Islet precursor cell (in vitro differentiated cells): Measurements from ENCODE around the gene CCN5.

ENCODE experiments used
- DNase-seq: peaks from one replicate; pipeline ENCODE4 v3.0.0-alpha.2; 2018

CCN5 gene

DNA sequence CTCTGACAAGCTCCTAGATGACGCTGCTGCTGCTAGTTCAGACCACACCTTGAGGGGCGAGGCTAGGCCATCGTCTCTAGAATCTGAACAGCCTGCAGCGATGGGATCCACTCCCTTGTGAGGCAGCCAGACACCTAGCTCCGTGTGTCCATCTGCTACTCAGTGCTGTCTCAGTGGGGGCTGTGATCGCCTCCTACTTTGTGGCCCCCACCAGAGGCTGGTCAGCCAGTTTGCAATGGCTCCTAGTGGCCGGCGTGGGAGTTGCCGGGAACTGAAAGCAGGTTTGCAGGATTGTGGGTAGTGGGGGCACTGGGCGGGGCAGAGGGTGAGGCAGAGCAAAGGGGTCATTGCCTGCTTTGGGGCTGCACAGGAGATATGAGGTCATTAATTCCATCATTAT, 2.8 kb downstream of the CCN5 start:
- DNase-seq: no peak

DNA sequence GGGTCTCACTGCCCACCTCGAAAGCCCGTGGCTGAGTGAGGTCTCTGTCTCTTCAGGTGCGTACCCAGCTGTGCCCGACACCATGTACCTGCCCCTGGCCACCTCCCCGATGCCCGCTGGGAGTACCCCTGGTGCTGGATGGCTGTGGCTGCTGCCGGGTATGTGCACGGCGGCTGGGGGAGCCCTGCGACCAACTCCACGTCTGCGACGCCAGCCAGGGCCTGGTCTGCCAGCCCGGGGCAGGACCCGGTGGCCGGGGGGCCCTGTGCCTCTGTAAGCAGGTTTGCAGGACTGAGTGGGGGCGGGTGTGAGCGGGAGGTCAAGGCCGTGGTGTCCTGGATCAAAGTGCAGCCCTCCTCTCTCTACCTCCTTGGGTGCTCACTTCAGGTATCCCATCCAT, 4.7 kb downstream of the CCN5 start:
- DNase-seq: no peak

DNA sequence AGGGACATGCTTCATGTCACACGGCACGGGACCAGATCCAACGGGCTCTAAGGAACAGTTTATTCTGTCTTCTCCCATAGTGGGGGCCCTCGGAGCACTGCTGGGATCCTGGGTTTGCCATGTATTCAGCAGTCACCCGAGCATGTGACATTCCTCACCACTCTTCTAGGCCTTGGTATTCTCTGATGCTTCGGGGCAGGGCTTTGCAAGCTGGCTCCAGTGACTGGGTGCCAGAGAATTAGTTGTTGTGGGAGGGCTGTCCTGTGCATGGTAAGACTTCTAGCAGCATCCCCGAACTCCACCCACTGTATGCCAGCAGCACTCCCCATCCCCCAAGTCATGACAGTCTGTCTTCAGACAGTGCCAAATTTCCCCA, 5.4 kb downstream of the CCN5 start:
- peak; percentile 82 for DNase-seq

DNA sequence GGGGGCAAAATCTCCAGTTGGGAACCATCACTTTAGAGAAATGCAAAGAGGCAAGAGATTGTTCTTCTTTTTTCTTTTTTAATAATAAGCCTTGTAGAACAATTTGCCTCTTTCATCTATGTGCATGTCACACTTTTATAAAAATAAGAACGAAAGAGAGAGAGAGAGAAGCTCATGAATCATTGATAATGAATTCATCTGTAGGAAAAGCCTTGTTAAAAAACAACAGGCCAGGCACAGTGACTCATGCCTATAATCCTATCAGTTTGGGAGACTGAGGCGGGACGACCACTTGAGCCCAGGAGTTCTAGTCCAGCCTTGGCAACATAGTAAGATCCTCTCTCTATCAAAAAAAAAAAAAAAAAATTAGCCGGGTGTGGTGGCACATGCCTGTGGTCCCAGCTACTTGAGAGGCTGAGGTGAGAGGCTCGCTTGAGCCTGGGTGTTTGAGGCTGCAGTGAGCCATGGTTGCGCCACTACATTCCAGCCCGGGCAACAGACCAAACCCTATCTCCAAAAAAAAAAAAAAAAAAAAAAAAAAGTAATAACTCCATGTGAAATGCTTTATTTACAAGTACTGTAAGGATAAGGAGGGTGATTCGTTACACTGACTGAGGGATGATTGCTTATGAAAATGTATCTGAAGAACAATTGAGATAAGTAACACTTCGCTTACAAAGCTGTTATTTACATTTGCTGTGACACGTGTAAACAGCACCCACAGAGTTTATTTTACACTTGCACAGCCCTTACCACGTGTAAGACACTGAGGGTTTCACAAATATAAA, 6.0 kb downstream of the CCN5 start:
- no peak for DNase-seq

DNA sequence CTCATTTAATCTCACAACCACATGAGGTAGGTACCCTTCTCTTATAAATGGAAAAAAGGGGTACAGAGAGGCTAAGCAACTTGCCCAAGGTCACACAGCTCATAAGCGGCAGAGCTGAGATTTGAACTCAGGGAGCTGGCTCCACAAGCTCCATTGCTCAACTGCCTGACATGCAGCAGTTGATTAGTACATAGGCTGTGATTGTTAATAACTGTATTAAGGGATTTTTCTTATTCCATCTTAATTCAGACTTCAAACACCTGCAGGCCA, 6.6 kb downstream of the CCN5 start:
- DNase-seq: no peak

DNA sequence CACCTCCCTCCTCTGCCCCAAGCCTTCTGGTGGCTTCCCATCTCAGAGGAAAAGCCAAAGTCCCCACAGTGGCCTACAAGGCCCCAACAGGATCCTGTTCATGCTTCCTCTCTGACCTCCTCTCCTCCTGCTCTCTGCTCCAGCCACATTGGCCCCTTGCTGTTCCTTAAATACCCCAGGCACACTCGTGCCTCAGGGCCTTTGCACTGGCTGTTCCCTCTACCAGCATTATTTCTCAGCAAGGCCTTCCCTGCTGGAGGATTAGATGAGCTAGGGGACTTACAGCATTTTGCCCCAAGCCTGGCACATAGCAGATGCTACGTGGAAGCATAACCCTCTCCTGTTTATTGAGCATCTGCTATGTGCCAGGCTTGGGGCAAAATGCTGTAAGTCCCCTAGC, 7.8 kb downstream of the CCN5 start:
- DNase-seq: no peak

DNA sequence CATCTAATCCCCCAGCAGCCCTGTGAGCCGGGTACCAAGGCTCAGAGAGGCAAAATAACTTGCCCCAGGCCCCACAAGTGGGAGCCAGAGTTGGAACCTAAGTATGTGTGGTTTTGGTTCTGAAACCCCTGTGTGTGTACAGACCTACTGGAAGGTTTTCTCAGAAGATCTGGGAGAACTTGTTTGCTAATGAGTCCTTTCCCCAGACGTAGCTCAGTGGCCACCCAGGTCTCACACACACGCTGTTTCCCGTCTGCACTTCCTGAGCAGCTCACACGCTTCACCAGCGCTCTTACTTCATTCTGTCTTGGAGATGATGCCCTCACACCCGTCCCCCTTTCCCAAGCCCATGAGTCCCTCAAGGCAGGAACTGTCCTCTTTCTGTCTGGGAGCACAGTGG, 8.2 kb downstream of the CCN5 start:
- DNase-seq: peak; percentile 69

DNA sequence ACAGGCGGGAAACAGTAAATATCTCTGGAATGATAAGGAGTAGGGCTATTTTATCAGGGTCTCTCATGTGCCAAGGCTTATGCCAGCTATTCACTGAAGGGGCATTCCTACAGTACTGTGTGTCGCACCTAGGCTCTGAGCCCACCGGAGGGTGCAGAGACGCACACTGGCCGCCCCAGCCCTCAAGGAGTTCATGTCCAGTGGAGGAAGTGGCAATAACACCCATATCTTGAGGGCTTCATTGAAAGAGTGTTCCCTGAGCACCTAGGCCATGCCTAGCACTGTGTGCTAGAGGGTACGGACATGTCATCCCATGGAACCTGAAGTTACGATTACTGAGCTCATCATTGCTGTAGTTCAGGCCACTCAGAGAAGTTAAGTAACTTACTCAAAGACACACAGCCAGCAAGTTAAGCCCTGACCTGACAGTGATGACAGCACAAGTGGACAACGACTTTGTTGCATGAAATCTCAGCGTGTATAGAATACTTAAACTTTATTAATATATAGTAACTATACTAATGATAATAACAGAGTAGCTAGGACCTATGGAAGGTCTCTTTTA, 8.7 kb downstream of the CCN5 start:
- DNase-seq: no peak

DNA sequence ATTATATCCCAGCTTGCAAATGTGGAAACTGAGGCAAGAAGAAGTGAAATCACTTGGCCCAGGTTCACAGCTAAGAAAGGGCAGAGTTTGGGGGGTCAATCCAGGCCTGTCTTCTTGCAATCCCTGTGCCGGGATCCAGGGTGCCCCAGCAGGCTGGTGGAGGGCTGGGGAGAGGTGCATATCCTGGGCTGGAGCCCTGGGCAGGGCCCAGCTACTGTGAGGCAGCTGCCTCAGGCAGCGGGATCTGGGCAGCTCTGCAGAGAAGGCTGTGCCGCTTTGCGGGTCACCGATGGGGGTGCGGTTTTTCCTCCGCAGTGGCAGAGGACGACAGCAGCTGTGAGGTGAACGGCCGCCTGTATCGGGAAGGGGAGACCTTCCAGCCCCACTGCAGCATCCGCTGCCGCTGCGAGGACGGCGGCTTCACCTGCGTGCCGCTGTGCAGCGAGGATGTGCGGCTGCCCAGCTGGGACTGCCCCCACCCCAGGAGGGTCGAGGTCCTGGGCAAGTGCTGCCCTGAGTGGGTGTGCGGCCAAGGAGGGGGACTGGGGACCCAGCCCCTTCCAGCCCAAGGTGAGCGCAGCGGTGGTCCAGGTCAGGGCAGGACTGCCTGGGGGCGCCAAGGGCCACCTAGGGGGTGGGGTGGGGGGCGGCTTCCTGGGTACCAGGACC, 9.4 kb downstream of the CCN5 start:
- no peak for DNase-seq

DNA sequence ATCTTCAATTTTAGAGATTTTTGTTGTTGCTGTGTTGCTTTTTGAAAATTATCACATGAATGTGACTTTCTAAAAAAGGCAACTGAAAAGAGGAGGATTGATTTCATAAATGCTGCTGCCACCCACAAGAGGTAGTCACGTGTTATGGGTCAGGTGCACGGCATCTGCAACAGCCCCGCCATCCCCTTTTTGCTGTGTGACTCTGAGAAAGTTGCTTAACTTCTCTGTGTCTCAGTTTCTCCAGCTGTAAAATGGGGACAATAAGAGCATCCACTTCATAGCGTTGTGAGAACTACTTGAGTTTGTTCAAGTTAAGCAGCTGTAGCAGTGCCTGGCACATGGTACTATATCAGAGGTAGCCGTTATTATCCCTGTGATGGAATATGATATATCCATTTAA, 10.7 kb downstream of the CCN5 start:
- DNase-seq: no peak

DNA sequence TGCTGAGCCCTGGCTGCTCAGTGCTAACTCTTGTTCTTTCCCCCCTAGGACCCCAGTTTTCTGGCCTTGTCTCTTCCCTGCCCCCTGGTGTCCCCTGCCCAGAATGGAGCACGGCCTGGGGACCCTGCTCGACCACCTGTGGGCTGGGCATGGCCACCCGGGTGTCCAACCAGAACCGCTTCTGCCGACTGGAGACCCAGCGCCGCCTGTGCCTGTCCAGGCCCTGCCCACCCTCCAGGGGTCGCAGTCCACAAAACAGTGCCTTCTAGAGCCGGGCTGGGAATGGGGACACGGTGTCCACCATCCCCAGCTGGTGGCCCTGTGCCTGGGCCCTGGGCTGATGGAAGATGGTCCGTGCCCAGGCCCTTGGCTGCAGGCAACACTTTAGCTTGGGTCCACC, 11.9 kb downstream of the CCN5 start:
- DNase-seq: no peak

DNA sequence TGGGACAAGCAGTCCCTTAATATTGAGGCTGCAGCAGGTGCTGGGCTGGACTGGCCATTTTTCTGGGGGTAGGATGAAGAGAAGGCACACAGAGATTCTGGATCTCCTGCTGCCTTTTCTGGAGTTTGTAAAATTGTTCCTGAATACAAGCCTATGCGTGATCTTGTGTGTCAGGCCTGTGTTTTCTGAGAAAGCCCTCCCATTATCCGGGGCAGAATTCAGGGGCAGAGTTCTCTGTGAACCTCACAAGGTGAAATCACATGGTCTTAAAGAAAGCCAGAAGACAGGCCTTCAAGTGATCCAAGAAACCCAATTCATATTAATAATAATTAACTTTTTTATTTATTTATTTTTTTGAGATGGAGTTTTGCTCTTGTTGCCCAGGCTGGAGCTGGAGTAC, 12.5 kb downstream of the CCN5 start:
- DNase-seq: no peak

DNA sequence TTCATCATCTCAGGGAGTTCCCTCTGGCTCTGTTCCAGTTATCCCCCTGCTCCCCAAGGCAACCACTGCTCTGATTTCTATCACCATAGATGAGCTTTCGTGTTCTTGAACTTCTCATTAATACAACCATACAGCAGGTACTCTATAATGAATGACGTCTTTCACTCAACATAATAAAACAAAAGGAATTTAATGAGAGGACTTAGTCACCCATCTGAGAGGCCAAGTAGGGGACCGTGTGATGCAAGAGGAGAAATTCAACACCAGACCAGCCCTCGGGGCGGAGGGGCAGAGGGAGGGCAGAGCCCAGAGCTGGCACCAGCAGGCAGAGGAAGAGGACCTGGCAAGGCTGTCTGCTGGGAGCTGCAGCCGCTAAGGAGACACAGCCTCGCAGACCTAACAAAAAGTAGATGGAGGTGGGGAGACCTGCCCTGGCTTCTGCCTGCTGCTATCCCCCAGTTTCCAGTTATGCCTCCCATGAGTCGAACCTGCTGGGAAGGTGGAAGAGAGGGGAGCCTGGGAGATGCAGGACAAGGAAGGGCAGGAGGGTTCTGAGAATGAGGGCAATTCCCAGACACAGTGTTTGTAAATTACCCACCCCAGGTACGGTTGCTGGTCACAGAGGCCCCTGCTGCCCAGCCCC, 13.8 kb downstream of the CCN5 start:
- DNase-seq: peak; percentile 83

DNA sequence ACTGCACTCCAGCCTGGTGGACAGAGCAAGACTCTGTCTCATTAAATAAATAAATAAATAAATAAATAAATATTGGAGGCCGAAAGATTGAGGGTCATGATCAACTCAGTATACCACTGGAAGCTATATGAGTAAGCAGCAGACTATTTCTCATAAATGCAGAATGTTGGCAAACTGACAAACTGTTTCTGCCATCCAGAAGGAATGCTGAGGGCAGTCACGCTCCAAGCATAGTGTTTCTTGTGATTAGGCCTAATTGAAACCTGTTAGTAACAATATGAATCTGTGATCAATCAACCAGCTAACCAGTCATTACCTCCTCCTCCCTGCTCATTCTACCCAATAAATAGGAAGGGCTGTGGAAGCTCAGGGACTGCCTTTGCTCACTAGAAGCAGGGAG, 15.3 kb downstream of the CCN5 start:
- DNase-seq: no peak

DNA sequence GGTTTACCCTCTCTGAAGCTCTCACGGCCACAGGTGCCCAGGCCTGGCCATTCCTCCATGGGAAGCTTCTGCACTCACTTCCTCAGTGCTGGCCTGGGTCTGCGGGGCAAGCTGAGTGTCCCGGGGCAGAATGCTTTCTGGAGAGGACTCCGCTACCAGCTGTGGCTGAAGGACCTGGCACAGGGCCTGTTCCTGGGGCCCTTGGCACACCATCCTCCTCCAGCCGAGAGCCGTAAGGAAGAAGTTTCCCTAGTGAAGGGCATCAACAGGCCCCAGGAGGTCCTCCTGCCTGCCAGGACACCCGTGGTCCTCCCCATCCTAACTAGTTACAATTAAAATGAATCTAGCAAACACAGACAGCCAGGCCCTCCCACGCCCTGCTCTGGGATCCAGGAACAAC, 16.5 kb downstream of the CCN5 start:
- DNase-seq: no peak

DNA sequence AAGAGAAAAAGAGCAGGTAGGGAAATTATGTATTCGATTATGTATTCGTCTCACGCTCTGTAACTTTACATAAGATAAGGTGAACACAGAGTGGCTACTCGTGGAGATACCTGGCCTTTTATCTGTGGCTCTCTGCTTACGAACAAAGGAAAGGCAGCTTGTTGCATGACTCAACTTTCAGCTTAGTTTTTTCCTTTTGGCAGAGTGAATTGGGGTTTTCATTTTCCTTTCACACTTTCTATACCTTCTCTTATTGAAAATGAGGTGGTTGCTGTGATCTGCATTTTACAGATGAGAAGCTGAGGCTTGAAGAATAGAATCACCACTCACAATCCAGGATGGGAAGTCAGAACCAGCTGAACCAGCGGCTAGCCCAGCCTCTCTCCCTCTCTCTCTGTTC, 17.2 kb downstream of the CCN5 start:
- no peak for DNase-seq

DNA sequence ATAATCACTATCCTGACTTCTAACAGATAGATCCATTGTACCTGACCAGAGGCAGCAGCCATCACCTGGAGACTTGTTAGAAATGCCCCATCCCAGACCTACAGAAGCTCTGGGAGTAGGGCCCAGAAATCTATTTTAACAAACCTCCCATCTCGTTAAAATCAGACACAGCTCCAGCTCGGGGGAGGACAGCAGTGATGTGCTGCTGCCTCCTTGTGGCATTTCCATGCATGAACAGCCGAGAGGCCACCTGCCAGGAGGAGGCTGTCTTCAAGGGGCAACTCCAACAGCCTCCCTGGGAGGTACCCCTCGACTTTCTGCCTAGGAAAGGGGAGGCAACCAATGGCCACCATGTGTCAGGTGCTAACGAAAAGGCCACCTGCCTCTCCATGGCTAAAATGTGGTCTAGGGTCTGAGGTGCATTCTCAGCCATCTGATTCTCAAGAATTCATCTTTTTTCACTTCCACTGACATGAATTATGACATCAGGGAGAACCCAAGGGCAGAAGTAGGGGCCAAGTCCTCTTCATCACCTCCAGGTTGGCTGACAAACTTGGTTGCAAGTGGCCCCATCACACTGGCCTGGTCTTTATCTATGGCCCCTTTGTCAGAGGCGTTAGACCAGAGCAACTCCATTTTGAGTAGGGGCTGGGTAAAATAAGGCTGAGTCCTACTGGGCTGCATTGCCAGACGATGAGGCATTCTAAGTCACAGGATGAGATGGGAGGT, 18.3 kb downstream of the CCN5 start:
- DNase-seq: peak; percentile 88

DNA sequence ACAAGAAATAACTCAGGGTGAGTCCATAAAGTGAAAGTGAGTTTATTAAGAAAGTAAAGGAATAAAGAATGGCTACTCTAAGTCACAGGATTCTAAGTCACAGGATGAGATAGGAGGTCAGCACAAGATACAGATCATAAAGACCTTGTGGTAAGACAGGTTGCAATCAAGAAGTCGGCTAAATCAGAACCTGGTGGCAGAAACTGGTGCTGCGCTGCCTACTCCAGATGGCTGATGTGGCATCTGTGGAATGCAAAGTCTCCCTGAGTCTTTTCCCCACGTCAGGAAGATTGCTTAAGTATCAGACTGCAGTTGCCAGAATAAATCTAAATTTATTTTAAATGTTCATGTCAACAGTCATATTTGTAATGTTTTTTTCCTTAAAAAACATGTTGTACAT, 19.8 kb downstream of the CCN5 start:
- DNase-seq: peak; percentile 80

DNA sequence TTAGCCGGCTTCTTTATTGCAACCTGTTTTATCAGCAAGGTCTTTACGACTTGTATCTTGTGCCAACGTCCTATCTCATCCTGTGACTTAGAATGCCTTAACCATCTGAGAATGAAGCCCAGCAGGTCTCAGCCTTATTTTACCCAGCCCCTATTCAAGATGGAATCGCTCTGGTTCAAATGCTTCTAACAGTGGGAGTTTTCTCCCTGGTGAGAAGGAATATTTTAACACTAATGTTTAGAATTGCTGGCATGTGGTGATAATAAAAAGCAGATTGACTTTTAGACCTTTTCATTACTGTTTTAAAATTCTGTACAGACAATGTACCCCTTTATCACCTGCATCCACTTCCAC, 20.6 kb downstream of the CCN5 start:
- no peak for DNase-seq

DNA sequence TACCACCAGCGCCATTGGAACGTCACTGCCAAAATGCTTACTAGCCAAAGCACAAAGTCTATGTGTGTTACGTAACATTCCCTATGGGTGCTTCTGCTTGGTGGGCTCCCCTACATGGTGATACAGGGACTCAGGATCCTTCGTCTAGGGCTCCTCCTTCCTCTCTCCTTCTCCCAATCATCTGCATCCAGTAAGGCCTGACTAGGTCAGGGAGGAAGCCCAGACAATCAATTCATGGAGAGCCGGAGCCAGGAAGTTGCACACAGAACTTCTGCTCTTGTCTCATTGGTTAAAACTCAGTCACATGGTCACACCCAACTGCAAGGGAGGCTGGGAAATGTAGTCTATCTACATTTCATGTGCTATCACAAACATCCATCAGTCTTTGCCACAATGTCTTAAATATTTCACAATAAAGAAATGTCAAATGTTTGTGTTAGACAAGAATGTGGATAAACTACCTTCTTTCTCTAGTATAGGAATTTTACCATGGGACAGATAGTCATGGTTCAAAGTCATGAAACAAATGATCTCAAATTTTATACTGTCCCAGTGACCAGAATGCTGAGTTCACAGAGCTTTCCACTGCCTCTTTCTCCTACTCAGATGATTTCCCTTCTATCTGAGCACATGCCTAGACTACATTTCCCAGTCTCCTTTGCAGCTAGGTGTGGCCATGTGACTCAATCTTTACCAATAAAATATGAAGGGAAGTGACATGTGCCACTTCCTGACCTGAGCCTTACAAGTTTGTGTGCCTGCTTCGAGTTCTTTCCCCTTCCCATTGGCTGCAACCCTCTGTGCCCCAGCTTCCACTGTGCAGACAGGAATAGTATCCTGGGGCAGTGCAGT, 21.2 kb downstream of the CCN5 start:
- DNase-seq: peak; percentile 81

DNA sequence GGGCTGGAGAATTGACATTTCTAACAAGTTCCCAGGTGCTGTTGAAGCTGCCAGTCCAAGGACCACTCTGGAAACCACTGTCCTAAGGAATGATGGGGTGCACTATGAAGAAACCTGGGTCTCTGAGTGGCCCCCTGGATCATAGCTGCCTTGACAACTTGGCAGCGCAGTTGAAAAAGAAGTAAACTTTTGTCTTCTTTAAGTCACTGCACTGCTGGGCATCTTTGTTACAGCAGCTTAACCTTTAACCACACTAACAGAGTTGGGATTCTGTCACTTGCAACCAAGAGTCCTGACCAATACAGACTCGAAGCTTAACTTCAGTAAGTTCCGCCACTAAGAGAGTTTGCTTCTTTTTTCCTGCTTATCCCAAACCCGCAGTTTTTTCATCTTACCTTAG, 21.9 kb downstream of the CCN5 start:
- DNase-seq: no peak

DNA sequence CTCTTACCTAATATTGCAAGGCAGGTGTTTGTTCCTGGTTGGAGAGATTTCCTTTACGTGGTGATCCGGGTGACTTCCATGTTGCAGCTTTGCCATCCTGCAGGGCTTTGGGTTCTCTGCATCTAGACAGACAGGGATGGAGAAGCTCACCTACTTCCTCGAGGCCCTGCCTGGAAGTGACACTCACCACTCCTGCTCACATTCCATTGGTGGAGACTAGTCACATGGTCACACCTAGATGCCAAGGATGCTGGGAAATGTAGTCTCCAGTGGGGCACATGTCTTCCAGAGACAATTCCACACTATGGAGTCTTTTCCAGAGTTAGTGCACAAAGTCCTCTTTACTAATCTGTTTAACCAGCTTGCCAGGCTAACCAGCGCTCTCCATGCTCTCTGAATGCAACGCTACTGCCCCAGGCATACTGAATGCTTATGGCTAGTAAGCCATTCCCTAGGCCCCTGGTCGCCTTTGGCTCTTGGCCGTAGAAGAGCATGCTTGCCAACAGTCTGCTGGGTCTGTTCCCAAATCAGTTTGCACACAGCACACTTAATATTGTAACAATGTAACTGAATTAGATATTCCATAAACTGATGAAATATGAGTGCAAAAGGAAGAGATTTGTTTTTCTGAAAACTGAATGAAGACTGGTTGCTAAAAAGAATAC, 23.8 kb downstream of the CCN5 start:
- peak; percentile 81 for DNase-seq
